Measurements from ENCODE around the gene STEAP3. TPM values are rescaled to one million over a fixed set of nuclear protein-coding genes. Genes with fewer than 3 reads are reported as not detected.
A peak's percentile ranks its signal among the peaks of the same experiment; 100 is the strongest.

Gene STEAP3
- polyA plus RNA-seq, 1 donor from 2014 or later = 1.2 TPM

DNA sequence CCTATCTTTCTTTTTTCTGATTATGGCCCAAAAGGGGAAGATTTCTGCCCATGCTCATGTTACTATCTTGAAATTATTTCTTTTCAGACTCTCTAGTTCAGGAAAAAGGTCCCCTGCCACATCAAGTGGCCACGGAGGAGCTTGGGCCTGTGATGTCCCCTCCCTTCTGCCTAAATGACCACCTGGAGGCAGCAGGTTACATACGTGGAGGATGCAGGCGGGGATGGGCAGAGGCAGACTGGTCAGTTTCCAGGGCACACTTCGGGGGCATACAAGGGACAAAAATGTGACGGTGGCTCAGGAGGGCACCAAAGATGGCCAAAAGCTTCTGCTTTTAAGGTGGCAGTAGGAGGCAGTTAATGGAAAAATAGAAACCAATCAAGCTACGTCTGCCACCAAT, 30.7 kb upstream of the STEAP3 start:
- H3K9me3 Mint-ChIP-seq = peaks cover 0 to 2% (median 0%) of the 10 kb centered on the region in 3 donors
- H3K36me3 Mint-ChIP-seq = no peaks in the 10 kb centered on the region
- H3K27ac Mint-ChIP-seq = no peak overlapping the region
- peaks cover 26% of the 10 kb centered on the region for H3K27me3 Mint-ChIP-seq
- H3K4me1 Mint-ChIP-seq = no peaks in the 10 kb centered on the region
- no peak overlapping the region for H3K4me3 Mint-ChIP-seq

DNA sequence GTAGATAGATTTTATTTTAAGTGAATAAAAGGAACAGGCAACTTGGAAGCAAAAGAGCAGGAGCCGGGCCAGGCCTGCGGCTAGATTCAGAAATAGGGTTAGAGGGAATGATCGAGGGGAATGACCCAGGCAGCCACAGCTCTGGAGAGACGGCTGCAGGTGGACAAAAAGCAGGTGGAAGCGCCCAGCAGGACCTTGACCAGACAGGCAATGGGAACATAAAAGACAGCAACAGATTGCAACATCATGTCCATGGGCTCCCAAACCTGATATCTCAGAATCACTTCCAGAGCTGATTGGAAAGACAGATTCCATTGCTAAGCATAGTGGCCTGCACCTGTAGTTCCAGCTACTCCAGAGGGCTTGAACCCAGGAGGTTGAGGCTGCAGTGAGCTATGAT, 28.6 kb upstream of the STEAP3 start:
- peaks cover 2% of the 10 kb centered on the region for H3K36me3 Mint-ChIP-seq
- no peak overlapping the region for H3K4me3 Mint-ChIP-seq
- no peaks in the 10 kb centered on the region for H3K4me1 Mint-ChIP-seq
- no peak overlapping the region for H3K27ac Mint-ChIP-seq
- H3K27me3 Mint-ChIP-seq = peaks cover 27% of the 10 kb centered on the region
- H3K9me3 Mint-ChIP-seq = peaks cover 0 to 2% (median 0%) of the 10 kb centered on the region in 3 donors

DNA sequence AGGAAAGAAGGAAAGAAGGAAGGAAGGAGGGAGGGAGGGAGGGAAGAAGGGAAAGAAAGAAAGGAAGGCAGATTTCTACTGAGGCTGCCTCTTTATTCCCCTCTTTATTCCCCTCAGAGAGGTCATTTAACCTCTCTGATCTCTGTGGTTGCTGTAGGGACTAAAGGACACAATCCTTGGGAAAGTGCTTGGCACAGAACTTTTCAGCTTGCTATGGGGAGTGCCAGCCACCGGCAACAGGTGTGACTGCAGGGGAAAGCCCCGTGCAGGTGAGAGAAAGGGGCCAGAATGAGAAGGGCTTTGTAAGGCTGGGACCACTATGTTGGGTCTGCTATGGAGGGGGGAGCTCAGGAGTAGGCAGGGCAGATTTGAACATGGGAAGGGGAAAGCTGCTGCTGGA, 27.7 kb upstream of the STEAP3 start:
- Mint-ChIP-seq H3K36me3 (peaks cover 2% of the 10 kb centered on the region), H3K27ac (peak overlapping the region in 1 of 3 donors; percentile 84), H3K9me3 (peaks cover 0 to 2% (median 0%) of the 10 kb centered on the region in 3 donors), H3K4me1 (no peaks in the 10 kb centered on the region), H3K27me3 (peaks cover 21% of the 10 kb centered on the region), H3K4me3 (no peak overlapping the region)

DNA sequence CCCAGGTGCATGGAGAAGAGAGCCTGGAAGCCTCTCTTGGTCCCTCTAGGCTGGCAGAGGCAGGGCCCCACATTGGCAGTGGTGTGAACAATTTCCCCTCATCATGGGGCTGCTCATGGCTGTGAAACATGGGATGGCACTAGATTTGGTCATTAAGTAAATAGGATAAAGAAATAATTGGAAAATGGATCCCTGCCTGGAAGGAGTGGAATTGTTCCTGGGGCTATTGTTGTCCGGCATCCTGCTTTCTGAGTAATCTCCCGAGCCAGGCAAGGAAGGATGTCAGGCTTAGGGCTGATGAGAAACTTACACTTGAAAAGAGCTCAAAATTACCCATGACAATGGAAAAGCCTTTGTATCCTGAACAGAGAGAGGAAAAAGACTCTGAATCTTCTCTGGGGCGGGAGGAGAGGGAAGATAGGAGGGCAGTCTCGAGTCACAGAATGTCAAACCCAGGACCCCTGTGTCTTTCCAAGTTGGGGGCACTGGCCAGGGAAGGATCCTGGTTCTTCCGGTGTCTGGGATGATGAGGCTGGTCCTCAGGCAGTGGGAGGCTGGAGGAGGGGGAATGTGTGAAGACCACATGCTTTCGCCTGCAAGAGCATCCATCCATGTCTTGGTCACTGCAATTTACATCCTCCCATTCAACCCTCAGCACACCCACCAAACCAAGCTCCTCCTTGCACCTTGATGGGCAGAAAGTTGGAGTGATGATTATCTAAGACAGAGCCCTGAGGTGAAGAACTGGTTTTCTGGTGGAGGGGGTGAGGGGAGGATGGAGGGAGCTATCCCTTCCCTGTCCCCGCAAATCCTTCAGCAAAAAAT, 27.1 kb upstream of the STEAP3 start:
- H3K27me3 Mint-ChIP-seq = peaks cover 21% of the 10 kb centered on the region
- H3K27ac Mint-ChIP-seq = no peak overlapping the region
- no peak overlapping the region for H3K4me3 Mint-ChIP-seq
- H3K36me3 Mint-ChIP-seq = peaks cover 2% of the 10 kb centered on the region
- peaks cover 0 to 2% (median 0%) of the 10 kb centered on the region in 3 donors for H3K9me3 Mint-ChIP-seq
- no peaks in the 10 kb centered on the region for H3K4me1 Mint-ChIP-seq

DNA sequence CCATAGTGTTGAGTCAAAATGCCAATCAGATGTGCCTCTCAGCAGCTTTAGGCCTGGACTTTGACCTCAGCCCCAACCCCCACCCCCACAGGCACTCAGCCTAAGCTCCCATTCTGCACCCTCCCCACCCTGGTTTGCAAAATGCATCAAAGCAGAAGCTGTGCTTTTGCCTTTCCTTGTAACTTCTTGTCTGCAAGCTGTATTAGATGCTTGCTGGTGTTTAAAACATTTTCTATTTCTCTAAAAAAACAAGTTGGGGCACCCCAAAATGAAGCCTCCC, 26.6 kb upstream of the STEAP3 start:
- Mint-ChIP-seq H3K9me3 (peaks cover 0 to 2% (median 0%) of the 10 kb centered on the region in 3 donors), H3K27me3 (peaks cover 21% of the 10 kb centered on the region), H3K4me1 (no peaks in the 10 kb centered on the region)

DNA sequence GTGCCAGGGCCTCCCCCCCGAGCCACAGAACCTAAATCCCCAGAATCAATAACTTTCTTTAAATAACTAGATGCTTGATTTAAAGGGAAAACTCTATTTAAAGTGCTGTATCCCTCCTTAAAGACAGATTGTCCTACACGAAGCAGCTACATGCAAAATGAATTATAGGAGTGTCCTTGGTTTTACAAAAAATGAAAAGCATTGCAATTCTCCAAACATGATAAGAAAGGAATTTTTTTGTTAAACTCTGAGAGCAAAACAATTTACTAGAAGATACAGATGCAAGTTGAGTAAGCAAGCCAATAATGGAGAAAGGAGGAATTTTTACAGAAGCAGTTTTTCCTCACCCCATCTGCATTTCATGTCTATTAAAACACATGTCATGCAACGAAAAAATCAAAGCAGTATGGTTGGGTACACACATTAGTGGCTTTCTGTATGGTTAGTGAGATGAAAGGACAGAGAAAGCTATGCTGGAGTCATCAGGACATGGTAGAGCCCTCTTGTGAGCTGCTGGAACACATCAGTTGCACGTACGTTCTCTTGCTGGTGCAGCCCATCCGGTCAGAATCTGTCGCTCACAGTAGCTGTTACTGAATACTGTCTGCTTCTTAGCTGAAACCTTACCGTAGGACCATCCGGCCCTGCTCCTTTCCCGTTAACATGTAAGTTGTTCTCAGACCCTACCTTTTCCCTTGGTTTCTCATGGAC, 25.9 kb upstream of the STEAP3 start:
- H3K27ac Mint-ChIP-seq = no peak overlapping the region
- peaks cover 2% of the 10 kb centered on the region for H3K36me3 Mint-ChIP-seq
- H3K4me1 Mint-ChIP-seq = peaks cover 0 to 4% (median 3%) of the 10 kb centered on the region in 3 donors

More for the DNA sequence above, 26.6 kb upstream of the STEAP3 start:
- H3K27ac Mint-ChIP-seq = no peak overlapping the region
- peaks cover 2% of the 10 kb centered on the region for H3K36me3 Mint-ChIP-seq
- no peak overlapping the region for H3K4me3 Mint-ChIP-seq

DNA sequence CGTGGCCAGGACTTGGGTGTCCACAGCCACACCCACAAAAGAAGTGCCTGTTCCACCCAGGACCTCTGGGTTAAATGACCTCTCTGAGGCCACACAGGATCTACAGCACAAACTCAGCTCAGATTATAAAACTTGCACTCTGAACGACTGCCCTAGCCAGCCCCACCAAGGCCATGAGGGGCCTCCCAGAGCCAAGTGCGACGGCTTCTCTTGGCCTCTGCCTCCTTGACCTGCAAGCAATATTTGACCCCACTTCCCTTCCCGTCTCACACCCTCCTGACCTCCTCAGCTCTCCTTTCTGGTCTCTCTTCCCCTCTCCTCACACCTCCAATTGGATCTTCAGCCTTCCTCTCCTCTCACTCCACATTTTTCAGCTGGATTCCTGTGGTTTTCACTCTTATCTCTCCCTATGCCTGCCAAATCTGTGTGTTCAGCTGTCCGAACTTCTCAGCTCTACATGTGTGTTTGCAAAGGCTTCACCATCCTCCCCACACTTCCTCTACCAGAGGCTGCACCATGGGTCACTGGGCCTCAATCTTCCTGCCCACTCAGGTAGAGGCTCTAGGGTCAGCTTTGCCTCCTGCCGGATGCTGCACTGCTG, 25.3 kb upstream of the STEAP3 start:
- peak overlapping the region in 1 of 3 donors; percentile 39 for H3K27ac Mint-ChIP-seq
- peaks cover 0 to 2% (median 0%) of the 10 kb centered on the region in 3 donors for H3K9me3 Mint-ChIP-seq

More for the DNA sequence above, 25.9 kb upstream of the STEAP3 start:
- H3K4me3 Mint-ChIP-seq = no peak overlapping the region
- H3K9me3 Mint-ChIP-seq = peaks cover 0 to 2% (median 0%) of the 10 kb centered on the region in 3 donors
- H3K27me3 Mint-ChIP-seq = peaks cover 21% of the 10 kb centered on the region

DNA sequence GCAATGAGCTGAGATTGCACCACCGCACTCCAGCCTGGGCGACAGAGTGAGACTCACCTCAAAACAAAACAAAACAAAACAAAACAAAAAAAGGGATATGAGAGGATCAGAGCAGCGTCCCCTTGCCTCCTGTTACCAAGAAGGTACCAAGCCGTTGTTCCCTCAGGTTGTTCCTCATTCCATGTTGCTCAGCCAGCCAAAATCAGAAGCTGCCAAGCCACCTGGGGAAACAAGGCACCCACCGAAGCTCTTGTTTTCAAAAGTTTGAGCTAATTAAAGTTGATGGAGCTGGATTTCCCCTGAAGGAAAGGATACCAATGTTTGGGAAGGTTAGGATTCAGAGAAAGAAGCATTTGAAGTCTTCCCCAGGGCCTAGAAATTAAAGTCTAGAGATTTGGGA, 21.8 kb upstream of the STEAP3 start:
- H3K36me3 Mint-ChIP-seq = peaks cover 2% of the 10 kb centered on the region
- peaks cover 7% of the 10 kb centered on the region for H3K27me3 Mint-ChIP-seq
- H3K4me1 Mint-ChIP-seq = peaks cover 0 to 13% (median 3%) of the 10 kb centered on the region in 3 donors
- no peaks in the 10 kb centered on the region for H3K9me3 Mint-ChIP-seq
- H3K4me3 Mint-ChIP-seq = no peak overlapping the region
- H3K27ac Mint-ChIP-seq = no peak overlapping the region

More for the DNA sequence above, 25.3 kb upstream of the STEAP3 start:
- Mint-ChIP-seq H3K36me3 (peaks cover 2% of the 10 kb centered on the region), H3K4me3 (no peak overlapping the region), H3K27me3 (peaks cover 16% of the 10 kb centered on the region), H3K4me1 (peaks cover 0 to 11% (median 3%) of the 10 kb centered on the region in 3 donors)

DNA sequence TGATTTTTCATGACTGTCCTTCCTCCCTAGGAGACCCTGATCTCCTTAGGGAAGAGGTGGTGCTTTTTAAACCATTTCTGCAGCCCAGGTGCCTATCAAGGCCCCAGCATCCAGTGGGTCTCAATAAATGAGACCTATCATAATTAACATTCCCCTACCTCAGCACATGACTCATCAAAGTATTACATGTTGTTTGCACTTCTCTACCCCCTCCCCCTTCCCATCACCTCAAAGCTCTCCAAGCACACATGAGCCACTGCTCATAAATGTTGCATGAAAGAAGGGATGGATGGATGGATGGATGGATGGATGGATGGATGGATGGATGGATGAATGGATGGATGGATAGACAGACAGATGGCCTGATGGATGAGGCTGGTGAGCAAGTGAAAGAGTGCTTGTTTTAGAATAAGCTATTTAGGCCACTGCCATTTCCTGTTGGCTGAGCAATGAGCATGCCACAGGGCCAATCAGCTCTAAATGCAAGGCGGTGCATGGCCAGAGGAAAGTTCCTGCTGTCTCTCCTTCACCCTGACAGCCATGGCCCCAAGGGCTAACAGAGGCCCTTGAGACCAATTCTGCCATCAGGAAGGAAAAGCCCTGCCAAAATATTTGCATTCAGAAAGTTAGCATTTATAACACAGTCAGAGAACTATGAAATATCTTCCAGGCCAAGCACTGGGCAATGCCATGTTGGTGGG, 20.9 kb upstream of the STEAP3 start:
- Mint-ChIP-seq H3K4me3 (peak overlapping the region in 1 of 4 donors; percentile 42), H3K27ac (no peak overlapping the region), H3K27me3 (peaks cover 7% of the 10 kb centered on the region), H3K36me3 (peaks cover 2% of the 10 kb centered on the region), H3K4me1 (peaks cover 0 to 13% (median 3%) of the 10 kb centered on the region in 3 donors), H3K9me3 (no peaks in the 10 kb centered on the region)

DNA sequence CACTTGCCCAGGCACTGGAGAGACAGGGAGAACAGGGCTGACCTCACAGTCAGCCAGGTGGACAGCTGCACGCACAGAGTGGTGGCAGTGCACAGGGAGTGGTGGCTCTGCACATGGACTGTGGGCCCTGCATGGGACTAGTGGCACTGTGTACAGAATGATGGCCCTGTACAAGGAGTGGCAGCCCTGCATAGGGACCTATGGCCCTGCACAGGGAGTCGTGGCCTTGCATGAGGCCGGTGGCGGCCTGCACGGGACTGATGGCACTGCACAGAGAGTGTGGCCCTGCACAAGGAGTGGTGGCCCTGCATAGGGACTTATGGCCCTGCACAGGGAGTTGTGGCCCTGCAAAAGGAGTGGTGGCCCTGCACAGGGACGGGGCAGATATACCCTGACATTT, 19.1 kb upstream of the STEAP3 start:
- H3K9me3 Mint-ChIP-seq = no peaks in the 10 kb centered on the region
- H3K27ac Mint-ChIP-seq = no peak overlapping the region
- peaks cover 0 to 13% (median 3%) of the 10 kb centered on the region in 3 donors for H3K4me1 Mint-ChIP-seq
- peaks cover 2% of the 10 kb centered on the region for H3K36me3 Mint-ChIP-seq
- peaks cover 6% of the 10 kb centered on the region for H3K27me3 Mint-ChIP-seq
- H3K4me3 Mint-ChIP-seq = no peak overlapping the region

DNA sequence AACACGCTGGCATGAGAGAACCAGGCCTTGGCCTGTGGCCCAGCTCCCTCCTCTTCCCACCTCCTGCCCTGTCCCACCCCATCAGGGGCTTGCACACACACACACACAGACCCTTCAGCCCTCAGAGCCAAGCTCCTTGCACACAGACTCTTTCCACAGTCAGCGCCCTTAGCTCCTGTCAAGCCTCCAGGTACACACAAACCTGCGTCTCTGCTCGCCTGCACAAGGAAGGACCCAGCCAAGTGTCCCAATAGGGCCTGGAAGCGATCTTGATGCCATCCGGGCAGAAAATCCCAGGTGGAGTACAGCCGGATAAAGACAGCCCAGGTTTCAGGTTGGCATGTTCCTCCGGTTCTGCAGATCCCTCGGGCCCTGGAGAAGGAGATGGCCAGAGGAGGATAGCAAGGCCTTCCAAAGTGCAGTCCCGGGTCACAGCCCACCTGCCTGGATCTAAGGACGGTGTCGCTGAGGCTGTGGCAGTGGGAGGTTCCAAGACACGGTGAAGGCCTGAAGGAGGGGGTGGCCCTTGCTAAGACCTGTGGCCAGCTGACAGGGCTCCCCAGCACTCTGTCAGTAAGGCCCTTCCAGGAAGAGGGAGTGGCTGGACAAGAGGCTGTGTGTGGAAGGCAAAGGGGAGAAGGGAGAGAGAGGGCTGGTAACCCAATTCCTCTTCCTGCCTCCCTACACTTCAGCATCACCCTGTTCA, 18.5 kb upstream of the STEAP3 start:
- Mint-ChIP-seq H3K36me3 (no peaks in the 10 kb centered on the region), H3K27me3 (peaks cover 7% of the 10 kb centered on the region), H3K27ac (no peak overlapping the region), H3K9me3 (no peaks in the 10 kb centered on the region), H3K4me1 (peaks cover 0 to 13% (median 3%) of the 10 kb centered on the region in 3 donors), H3K4me3 (peak overlapping the region in 1 of 4 donors; percentile 82)

DNA sequence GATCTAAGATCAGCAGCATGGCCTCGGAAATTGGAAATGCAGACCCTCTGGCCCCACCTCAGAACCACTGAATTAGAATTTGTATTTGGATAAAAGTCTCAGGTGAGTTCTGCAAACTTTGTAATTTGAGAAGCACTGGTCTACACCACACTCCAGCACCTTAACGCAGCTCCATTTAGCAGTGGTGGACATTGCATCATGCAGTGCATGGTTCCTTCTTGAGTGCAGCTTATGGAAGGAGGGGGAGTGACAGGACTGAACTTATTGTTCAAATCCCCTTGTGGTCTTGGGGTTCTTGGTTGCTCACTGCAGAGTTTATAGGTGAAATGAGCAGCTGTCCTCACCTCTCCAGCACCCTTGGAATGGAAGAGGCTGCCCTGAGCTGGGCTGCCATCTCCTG, 17.4 kb upstream of the STEAP3 start:
- Mint-ChIP-seq H3K27ac (no peak overlapping the region), H3K27me3 (peaks cover 7% of the 10 kb centered on the region), H3K9me3 (no peaks in the 10 kb centered on the region), H3K4me1 (peaks cover 0 to 13% (median 3%) of the 10 kb centered on the region in 3 donors), H3K4me3 (no peak overlapping the region), H3K36me3 (no peaks in the 10 kb centered on the region)

DNA sequence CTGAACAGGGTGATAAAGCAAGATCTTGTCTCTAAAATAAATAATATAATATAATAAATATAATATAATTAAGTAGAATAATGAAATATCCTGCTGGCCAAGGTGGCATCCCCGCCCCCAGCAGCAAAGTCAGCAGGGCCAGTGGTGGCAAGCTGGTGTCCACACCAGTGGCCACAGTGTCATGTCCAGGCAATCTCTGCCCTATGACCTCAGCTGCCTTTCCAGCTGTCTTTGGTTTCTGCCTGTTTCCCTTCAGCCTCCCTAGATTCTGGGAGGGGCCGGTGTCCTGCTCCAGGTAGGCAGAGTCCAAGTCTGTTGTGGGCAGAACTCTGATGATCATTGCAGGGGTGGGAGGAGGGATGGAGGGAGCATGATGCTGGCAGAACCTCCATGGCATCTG, 16.2 kb upstream of the STEAP3 start:
- Mint-ChIP-seq H3K9me3 (no peaks in the 10 kb centered on the region), H3K36me3 (no peaks in the 10 kb centered on the region), H3K27me3 (peaks cover 7% of the 10 kb centered on the region), H3K27ac (no peak overlapping the region), H3K4me3 (no peak overlapping the region), H3K4me1 (peaks cover 0 to 11% (median 1%) of the 10 kb centered on the region in 3 donors)

DNA sequence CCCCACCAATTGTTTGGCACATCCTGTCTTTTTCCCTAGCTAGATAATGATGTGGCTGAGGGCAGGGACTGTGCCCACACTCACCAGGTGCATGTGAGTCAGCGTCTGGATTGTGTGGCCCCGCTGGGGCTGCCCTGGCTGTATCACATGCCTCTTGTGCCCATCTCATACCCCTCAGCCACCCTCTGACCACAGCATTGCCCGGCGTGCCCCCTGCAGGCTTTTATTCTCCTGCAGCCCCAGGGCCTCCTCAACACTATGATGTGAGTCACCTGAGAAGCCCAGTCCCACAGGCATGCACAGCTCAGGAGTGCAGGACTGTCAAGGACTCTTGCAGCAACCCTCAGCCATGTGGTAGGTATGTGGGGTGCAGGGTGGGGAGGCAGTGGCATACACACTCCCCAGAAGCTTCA, 14.8 kb upstream of the STEAP3 start:
- H3K27me3 Mint-ChIP-seq = peaks cover 7% of the 10 kb centered on the region
- no peaks in the 10 kb centered on the region for H3K36me3 Mint-ChIP-seq
- no peak overlapping the region for H3K4me3 Mint-ChIP-seq
- no peak overlapping the region for H3K27ac Mint-ChIP-seq
- H3K4me1 Mint-ChIP-seq = no peaks in the 10 kb centered on the region
- no peaks in the 10 kb centered on the region for H3K9me3 Mint-ChIP-seq

Data from IgD-negative memory B cell (primary cell).